Measurements from ENCODE around the gene PNPLA7.

The PNPLA7 gene

GRCh38 chr9:137457406-137458193 is 92.6 kb downstream of the PNPLA7 start:
- Histone ChIP-seq H3K4me1 (ENCODE audit: control insufficient read depth in 5 of 5, insufficient read depth in 5 of 5, low read length in 5 of 5) (peaks cover 0 to 60% (median 45%) of the 10 kb centered on the region in 5 donors), H3K9me3 (ENCODE audit: control insufficient read depth in 5 of 5, low read length in 5 of 5) (no peaks in the 10 kb centered on the region), H3K27ac (ENCODE audit: low read depth, low read length) (no peak overlapping the region), H3K9ac (ENCODE audit: low read length in 5 of 5) (no peak overlapping the region), H3K27me3 (ENCODE audit: control insufficient read depth in 5 of 5, insufficient read depth in 4 of 5, low read length in 5 of 5) (no peaks in the 10 kb centered on the region), H3K36me3 (ENCODE audit: control insufficient read depth in 5 of 5, insufficient read depth in 5 of 5, low read length in 5 of 5) (peaks cover 0 to 32% (median 10%) of the 10 kb centered on the region in 5 donors), H3K4me3 (ENCODE audit: low read depth in 1 of 5, low read length in 5 of 5) (peak overlapping the region in 1 of 5 donors; percentile 71)

GRCh38 chr9:137456864-137457405 is 93.3 kb downstream of the PNPLA7 start:
- H3K4me1 ChIP-seq (ENCODE audit: control insufficient read depth in 5 of 5, insufficient read depth in 5 of 5, low read length in 5 of 5), result peaks cover 0 to 60% (median 45%) of the 10 kb centered on the region in 5 donors

GRCh38 chr9:137456061-137456863 is 93.9 kb downstream of the PNPLA7 start:
- no peak overlapping the region for H3K4me3 ChIP-seq (ENCODE audit: low read depth in 1 of 5, low read length in 5 of 5)
- no peaks in the 10 kb centered on the region for H3K27me3 ChIP-seq (ENCODE audit: control insufficient read depth in 5 of 5, insufficient read depth in 4 of 5, low read length in 5 of 5)
- H3K36me3 ChIP-seq (ENCODE audit: control insufficient read depth in 5 of 5, insufficient read depth in 5 of 5, low read length in 5 of 5), result peaks cover 0 to 22% (median 6%) of the 10 kb centered on the region in 5 donors
- peaks cover 0 to 60% (median 45%) of the 10 kb centered on the region in 5 donors for H3K4me1 ChIP-seq (ENCODE audit: control insufficient read depth in 5 of 5, insufficient read depth in 5 of 5, low read length in 5 of 5)
- H3K9me3 ChIP-seq (ENCODE audit: control insufficient read depth in 5 of 5, low read length in 5 of 5), result no peaks in the 10 kb centered on the region
- peak overlapping the region in 1 of 5 donors; percentile 35 for H3K9ac ChIP-seq (ENCODE audit: low read length in 5 of 5)
- H3K27ac ChIP-seq (ENCODE audit: low read depth, low read length), result no peak overlapping the region

More at GRCh38 chr9:137456864-137457405, 93.3 kb downstream of the PNPLA7 start:
- no peaks in the 10 kb centered on the region for H3K9me3 ChIP-seq (ENCODE audit: control insufficient read depth in 5 of 5, low read length in 5 of 5)
- H3K4me3 ChIP-seq (ENCODE audit: low read depth in 1 of 5, low read length in 5 of 5), result no peak overlapping the region
- H3K27me3 ChIP-seq (ENCODE audit: control insufficient read depth in 5 of 5, insufficient read depth in 4 of 5, low read length in 5 of 5), result no peaks in the 10 kb centered on the region
- H3K9ac ChIP-seq (ENCODE audit: low read length in 5 of 5), result no peak overlapping the region
- no peak overlapping the region for H3K27ac ChIP-seq (ENCODE audit: low read depth, low read length)
- H3K36me3 ChIP-seq (ENCODE audit: control insufficient read depth in 5 of 5, insufficient read depth in 5 of 5, low read length in 5 of 5), result peaks cover 0 to 27% (median 9%) of the 10 kb centered on the region in 5 donors

- Histone ChIP-seq H3K27me3 (ENCODE audit: control insufficient read depth in 5 of 5, insufficient read depth in 4 of 5, low read length in 5 of 5) (no peaks in the 10 kb centered on the region), H3K9ac (ENCODE audit: low read length in 5 of 5) (peak overlapping the region in 1 of 5 donors; percentile 35), H3K9me3 (ENCODE audit: control insufficient read depth in 5 of 5, low read length in 5 of 5) (no peaks in the 10 kb centered on the region), H3K4me3 (ENCODE audit: low read depth in 1 of 5, low read length in 5 of 5) (peak overlapping the region in 1 of 5 donors; percentile 61), H3K36me3 (ENCODE audit: control insufficient read depth in 5 of 5, insufficient read depth in 5 of 5, low read length in 5 of 5) (peaks cover 0 to 17% (median 5%) of the 10 kb centered on the region in 5 donors), H3K4me1 (ENCODE audit: control insufficient read depth in 5 of 5, insufficient read depth in 5 of 5, low read length in 5 of 5) (peaks cover 0 to 60% (median 45%) of the 10 kb centered on the region in 5 donors), H3K27ac (ENCODE audit: low read depth, low read length) (no peak overlapping the region)
These were observed 94.7 kb downstream of the PNPLA7 start for GRCh38 chr9:137455359-137455991.

GRCh38 chr9:137454597-137455358 is 95.4 kb downstream of the PNPLA7 start:
- H3K36me3 ChIP-seq (ENCODE audit: control insufficient read depth in 5 of 5, insufficient read depth in 5 of 5, low read length in 5 of 5), result peaks cover 0 to 20% (median 7%) of the 10 kb centered on the region in 5 donors
- H3K27me3 ChIP-seq (ENCODE audit: control insufficient read depth in 5 of 5, insufficient read depth in 4 of 5, low read length in 5 of 5), result no peaks in the 10 kb centered on the region
- peaks cover 0 to 56% (median 42%) of the 10 kb centered on the region in 5 donors for H3K4me1 ChIP-seq (ENCODE audit: control insufficient read depth in 5 of 5, insufficient read depth in 5 of 5, low read length in 5 of 5)
- no peaks in the 10 kb centered on the region for H3K9me3 ChIP-seq (ENCODE audit: control insufficient read depth in 5 of 5, low read length in 5 of 5)
- H3K9ac ChIP-seq (ENCODE audit: low read length in 5 of 5), result peak overlapping the region in 2 of 5 donors; percentile 53 to 73
- peak overlapping the region; percentile 42 to 61 (median 55) for H3K4me3 ChIP-seq (ENCODE audit: low read depth in 1 of 5, low read length in 5 of 5)
- H3K27ac ChIP-seq (ENCODE audit: low read depth, low read length), result peak overlapping the region; percentile 41

- Histone ChIP-seq H3K9ac (ENCODE audit: low read length in 5 of 5) (peak overlapping the region in 2 of 5 donors; percentile 53 to 73), H3K27me3 (ENCODE audit: control insufficient read depth in 5 of 5, insufficient read depth in 4 of 5, low read length in 5 of 5) (no peaks in the 10 kb centered on the region), H3K4me1 (ENCODE audit: control insufficient read depth in 5 of 5, insufficient read depth in 5 of 5, low read length in 5 of 5) (peaks cover 0 to 51% (median 38%) of the 10 kb centered on the region in 5 donors), H3K27ac (ENCODE audit: low read depth, low read length) (peak overlapping the region; percentile 41), H3K4me3 (ENCODE audit: low read depth in 1 of 5, low read length in 5 of 5) (peak overlapping the region; percentile 42 to 61 (median 55)), H3K9me3 (ENCODE audit: control insufficient read depth in 5 of 5, low read length in 5 of 5) (no peaks in the 10 kb centered on the region), H3K36me3 (ENCODE audit: control insufficient read depth in 5 of 5, insufficient read depth in 5 of 5, low read length in 5 of 5) (peaks cover 0 to 26% (median 10%) of the 10 kb centered on the region in 5 donors)
These were observed 96.0 kb downstream of the PNPLA7 start for GRCh38 chr9:137454145-137454596.

GRCh38 chr9:137453643-137454081 is 96.5 kb downstream of the PNPLA7 start:
- H3K27ac ChIP-seq (ENCODE audit: low read depth, low read length), result no peak overlapping the region
- peak overlapping the region in 1 of 5 donors; percentile 35 for H3K9ac ChIP-seq (ENCODE audit: low read length in 5 of 5)
- no peaks in the 10 kb centered on the region for H3K27me3 ChIP-seq (ENCODE audit: control insufficient read depth in 5 of 5, insufficient read depth in 4 of 5, low read length in 5 of 5)
- H3K4me1 ChIP-seq (ENCODE audit: control insufficient read depth in 5 of 5, insufficient read depth in 5 of 5, low read length in 5 of 5), result peaks cover 0 to 50% (median 36%) of the 10 kb centered on the region in 5 donors
- H3K36me3 ChIP-seq (ENCODE audit: control insufficient read depth in 5 of 5, insufficient read depth in 5 of 5, low read length in 5 of 5), result peaks cover 0 to 29% (median 14%) of the 10 kb centered on the region in 5 donors
- H3K4me3 ChIP-seq (ENCODE audit: low read depth in 1 of 5, low read length in 5 of 5), result peak overlapping the region in 4 of 5 donors; percentile 26 to 46 (median 42)
- H3K9me3 ChIP-seq (ENCODE audit: control insufficient read depth in 5 of 5, low read length in 5 of 5), result no peaks in the 10 kb centered on the region

GRCh38 chr9:137452761-137453642 is 97.2 kb downstream of the PNPLA7 start:
- H3K27ac ChIP-seq (ENCODE audit: low read depth, low read length), result no peak overlapping the region
- H3K4me3 ChIP-seq (ENCODE audit: low read depth in 1 of 5, low read length in 5 of 5), result peak overlapping the region in 3 of 5 donors; percentile 39 to 46 (median 44)
- H3K4me1 ChIP-seq (ENCODE audit: control insufficient read depth in 5 of 5, insufficient read depth in 5 of 5, low read length in 5 of 5), result peaks cover 0 to 43% (median 30%) of the 10 kb centered on the region in 5 donors
- H3K9ac ChIP-seq (ENCODE audit: low read length in 5 of 5), result peak overlapping the region in 1 of 5 donors; percentile 35
- H3K27me3 ChIP-seq (ENCODE audit: control insufficient read depth in 5 of 5, insufficient read depth in 4 of 5, low read length in 5 of 5), result no peaks in the 10 kb centered on the region
- H3K36me3 ChIP-seq (ENCODE audit: control insufficient read depth in 5 of 5, insufficient read depth in 5 of 5, low read length in 5 of 5), result peaks cover 0 to 32% (median 16%) of the 10 kb centered on the region in 5 donors
- H3K9me3 ChIP-seq (ENCODE audit: control insufficient read depth in 5 of 5, low read length in 5 of 5), result no peaks in the 10 kb centered on the region
